K562 (cell line): ENCODE data around the gene ASB15. TPM values are rescaled to one million over a fixed set of nuclear protein-coding genes. Genes with fewer than 3 reads are reported as not detected.

Experiments used
- ATAC-seq: fragments of 200-7000 bp; cut with Tn5 transposase; 3 replicates; pipeline ENCODE4 v1.9.1; 2020; ENCODE audit warnings: moderate library complexity
- BruUV-seq: library from RNA; stranded (reverse); fragments of 400-500 nt; replicated peaks from 2 replicates; lab custom pipeline; 2021; lab: Mats Ljungman, UMichigan
- CTCF ChIA-PET: fragments of 300-600 bp; formaldehyde crosslinking; extraction: SDS; loops from one replicate; lab custom pipeline; 2021; ENCODE audit warnings: low intra/inter-chr PET ratio; lab: Yijun Ruan, JAX
- POLR2A ChIA-PET: fragments of 300-600, 350-650 bp; sonication (Branson Sonifier 250); formaldehyde crosslinking; extraction: SDS; loops from one replicate; lab custom pipeline; 2021; ENCODE audit warnings: antibody characterized with exemption, inconsistent platforms; lab: Yijun Ruan, JAX
- DNase-seq, 4 experiments: peaks; one replicate each; pipeline versions ENCODE4 v3.0.0 to v3.0.0-alpha.2; 2011 to 2018; ENCODE audit warnings: low spot score in 3 of 4, mixed read lengths in 3 of 4; ENCODE audit errors: extremely low read depth in 1 of 4
- FAIRE-seq: peaks from 2 replicates; lab custom pipeline; 2011; peaks lifted over from hg19 to GRCh38; lab: Jason Lieb, UNC
- H2AFZ ChIP-seq: 2 replicates; pipeline ENCODE4 v1.6.0; 2011; ENCODE audit warnings: low read depth, low read length, control low read depth, inconsistent platforms
- H3K27ac ChIP-seq: fragments of 200-600 bp; 3 replicates; pipeline ENCODE4 v1.8.0; 2011; ENCODE audit warnings: low read depth, mild to moderate bottlenecking, control low read depth, inconsistent platforms, low read length, moderate library complexity, mixed read lengths; ENCODE audit errors: extremely low read depth
- H3K27me3 ChIP-seq, 2 experiments: fragments of 300-600 bp in 1 of 2; 2 replicates in 1 of 2; 3 replicates in 1 of 2; pipeline versions ENCODE4 v1.6.0 to v1.8.0; 2011; ENCODE audit warnings: inconsistent platforms in 2 of 2, low read length in 2 of 2, mild to moderate bottlenecking in 1 of 2, mixed read lengths in 1 of 2, moderate library complexity in 1 of 2; ENCODE audit not compliant: control insufficient read depth in 2 of 2, insufficient read depth in 2 of 2
- H3K36me3 ChIP-seq: fragments of 300-600 bp; 3 replicates; pipeline ENCODE4 v1.8.0; 2011; ENCODE audit warnings: mild to moderate bottlenecking, low read length, inconsistent platforms; ENCODE audit not compliant: control insufficient read depth, insufficient read depth
- H3K4me1 ChIP-seq, 2 experiments: fragments of 200-600 bp in 1 of 2; replicated peaks in 1 of 2; 2 replicates in 1 of 2; 3 replicates in 1 of 2; pipeline versions ENCODE4 v1.5.1 to v1.8.0; 2011; ENCODE audit warnings: inconsistent platforms in 2 of 2, low read length in 2 of 2, mild to moderate bottlenecking in 1 of 2, mixed read lengths in 1 of 2, moderate library complexity in 1 of 2; ENCODE audit not compliant: control insufficient read depth in 2 of 2, insufficient read depth in 2 of 2
- H3K4me2 ChIP-seq: 2 replicates; pipeline ENCODE4 v1.6.1; 2011; ENCODE audit warnings: low read length, control low read depth, inconsistent platforms, mixed read lengths; ENCODE audit not compliant: insufficient read depth
- H3K4me3 ChIP-seq: fragments of 200-600 bp; sonication (generic), shearing (Covaris generic); 2 replicates; pipeline ENCODE4 v1.5.1; 2016; ENCODE audit warnings: control low read depth, inconsistent platforms
- H3K79me2 ChIP-seq: fragments of 200-600 bp; 3 replicates; pipeline ENCODE4 v1.8.0; 2011; ENCODE audit warnings: low read length, inconsistent platforms; ENCODE audit not compliant: control insufficient read depth, insufficient read depth
- H3K9ac ChIP-seq, 2 experiments: 2 replicates each; pipeline versions ENCODE4 v1.6.0 to v1.6.1; 2011; ENCODE audit warnings: low read depth in 2 of 2, low read length in 2 of 2, control low read depth in 1 of 2, inconsistent platforms in 1 of 2, mild to moderate bottlenecking in 1 of 2, mixed read lengths in 1 of 2; ENCODE audit not compliant: insufficient read depth in 1 of 2
- H3K9me1 ChIP-seq: one replicate; pipeline ENCODE4 v1.6.0; 2011; ENCODE audit warnings: inconsistent platforms, mild to moderate bottlenecking, low read length, moderate library complexity; ENCODE audit not compliant: control insufficient read depth, insufficient read depth
- H3K9me3 ChIP-seq: replicated peaks from 2 replicates; pipeline ENCODE4 v1.5.1; 2011; ENCODE audit warnings: low read depth, low read length, inconsistent platforms; ENCODE audit not compliant: control insufficient read depth, insufficient read depth
- H4K20me1 ChIP-seq: replicated peaks from 2 replicates; pipeline ENCODE4 v1.6.1; 2011; ENCODE audit warnings: low read length, inconsistent platforms, mixed read lengths; ENCODE audit not compliant: control insufficient read depth, insufficient read depth
- TFAP4 ChIP-seq: sonication (generic); formaldehyde crosslinking; IDR thresholded peaks from 2 replicates; pipeline ENCODE4 v1.8.0; 2022; ENCODE audit warnings: missing genetic modification reagents, mild to moderate bottlenecking, moderate library complexity, borderline replicate concordance
- ZKSCAN1 ChIP-seq: fragments of 150-350 bp; IDR thresholded peaks from 2 replicates; pipeline ENCODE4 v1.6.1; 2016; ENCODE audit warnings: low read depth, low read length
- WGBS: fragments of 100-300 bp; shearing (Covaris generic); methylation state at CpG from one replicate; pipeline ENCODE4 v1.1.6; 2016; ENCODE audit warnings: low coverage, mixed read lengths; ENCODE audit not compliant: insufficient coverage; ENCODE audit errors: missing lambda C conversion rate; 5-methylcytosine and 5-hydroxymethylcytosine counted together
- in situ Hi-C: fragments of 300-500 bp; cut with MboI; formaldehyde crosslinking; loops from 4 replicates; pipeline ENCODE4 v1.15.0; 2018; ENCODE audit warnings: inconsistent platforms, mixed read lengths
- intact Hi-C: fragments of 100-400 bp; cut with micrococcal nuclease; formaldehyde crosslinking; loops from 2 replicates; pipeline ENCODE4 v1.14.2; 2022
- polyA plus RNA-seq, 8 experiments: library from polyadenylated mRNA; depleted of rRNA in 4 of 8; stranded (reverse) in 5 of 8; unstranded in 3 of 8; fragments of >200 nt; fragmentation: Nextera tagmentation in 2 of 8; fragmentation: Illumina TruSeq in 1 of 8; extraction: Ambion mirVana in 2 of 8; extraction: Trizol in 1 of 8; gene quantifications; 2 replicates each; pipeline versions ENCODE4 v1.2.1 to v1.2.3, GENCODE V29; 2011 to 2014; ENCODE audit warnings: inconsistent platforms in 1 of 8, missing spikeins in 1 of 8
- total RNA-seq, 7 experiments: library from RNA; depleted of rRNA in 6 of 7; stranded (reverse); fragments of >200 nt in 6 of 7; fragmentation: Illumina TruSeq in 2 of 7; extraction: Trizol in 2 of 7; gene quantifications; 2 replicates each; pipeline versions ENCODE4 v1.2.1 to v1.2.3, GENCODE V29; 2011 to 2021; ENCODE audit warnings: low replicate concordance in 1 of 7

The ASB15 gene
- total and polyA plus RNA-seq, 9 of the 15 experiments (the other 6 are each of a cell fraction or from before 2014, with no cell fraction given), result 0.03 to 0.14 (median 0.04) TPM; not detected in 3

GRCh38 chr7:123687727-123688126 lies 86.1 kb downstream of the ASB15 start:
- H3K9me3 ChIP-seq, result no peaks in the 10 kb centered on the region
- H3K4me3 ChIP-seq, result no peak overlapping the region
- no TSS peak for BruUV-seq
- H3K79me2 ChIP-seq, result no peaks in the 10 kb centered on the region
- 96% methylated on average over 1 of the region's 1 CpG for WGBS
- ChIA-PET CTCF (no interaction called here), POLR2A (interaction anchor here (0.6 kb wide), 1 partner anchor 17 kb away, joined by 3 read pairs; no protein-coding TSS in a partner anchor)
- FAIRE-seq (no peak), DNase-seq (no peak), ATAC-seq (no peak)
- no peak overlapping the region for H2AFZ ChIP-seq
- H3K9me1 ChIP-seq, result no peaks in the 10 kb centered on the region
- H3K9ac ChIP-seq, result no peak overlapping the region
- H3K27me3 ChIP-seq, result no peaks in the 10 kb centered on the region
- peaks cover 90% of the 10 kb centered on the region for H3K36me3 ChIP-seq
- no peak overlapping the region for H3K27ac ChIP-seq
- intact Hi-C loops, result no loop called here
- in situ Hi-C loops, result no loop called here
- peaks cover 0 to 5% of the 10 kb centered on the region in 2 experiments; a peak in 1 of 5 replicates for H3K4me1 ChIP-seq
- H4K20me1 ChIP-seq, result no peaks in the 10 kb centered on the region
- no peak overlapping the region for H3K4me2 ChIP-seq
- TF ChIP-seq TFAP4 (CRISPR knock-in tag) (no peak), ZKSCAN1 (peak; percentile 94)

Other genes starting within 250 kb of the ASB15 start
- 0.98 and 1.3 TPM in 2 replicates for gene IQUB, start 67.2 kb upstream of the ASB15 start, total RNA-seq (2014; rRNA removed)
- 2.4 and 3.1 TPM in 2 replicates for gene IQUB, start 67.2 kb upstream of the ASB15 start, total RNA-seq (2014; rRNA removed; fragmentation: Illumina TruSeq; extraction: Trizol)
- 2.0 and 2.6 TPM in 2 replicates for gene IQUB, start 67.2 kb upstream of the ASB15 start, total RNA-seq (2015; rRNA removed; fragmentation: Illumina TruSeq; extraction: Trizol)
- gene IQUB, start 67.2 kb upstream of the ASB15 start, total RNA-seq (2021), result 1.1 and 1.9 TPM in 2 replicates
- gene IQUB, start 67.2 kb upstream of the ASB15 start, polyA plus RNA-seq (2011; rRNA removed), result 0.69 and 1.3 TPM in 2 replicates
- 1.4 and 1.6 TPM in 2 replicates for gene IQUB, start 67.2 kb upstream of the ASB15 start, polyA plus RNA-seq (2014; fragmentation: Illumina TruSeq; extraction: Trizol)
- gene IQUB, start 67.2 kb upstream of the ASB15 start, polyA plus RNA-seq (2014; fragmentation: Nextera tagmentation; extraction: Ambion mirVana), result 1 to 10 TPM; 1.3 to 1.7 TPM
- gene IQUB, start 67.2 kb upstream of the ASB15 start, polyA plus RNA-seq (2014; rRNA removed), result 0.58 and 0.62 TPM in 2 replicates
- 187 and 199 TPM in 2 replicates for gene NDUFA5, start 44.0 kb upstream of the ASB15 start, total RNA-seq (2014; rRNA removed)
- gene NDUFA5, start 44.0 kb upstream of the ASB15 start, total RNA-seq (2014; rRNA removed; fragmentation: Illumina TruSeq; extraction: Trizol), result 377 and 418 TPM in 2 replicates
- gene NDUFA5, start 44.0 kb upstream of the ASB15 start, total RNA-seq (2015; rRNA removed; fragmentation: Illumina TruSeq; extraction: Trizol), result 324 and 363 TPM in 2 replicates
- 244 and 267 TPM in 2 replicates for gene NDUFA5, start 44.0 kb upstream of the ASB15 start, total RNA-seq (2021)
- gene NDUFA5, start 44.0 kb upstream of the ASB15 start, polyA plus RNA-seq (2011; rRNA removed), result 85.5 and 155 TPM in 2 replicates
- 257 and 269 TPM in 2 replicates for gene NDUFA5, start 44.0 kb upstream of the ASB15 start, polyA plus RNA-seq (2014; fragmentation: Illumina TruSeq; extraction: Trizol)
- 100 to 1,000 TPM; 669 to 677 TPM for gene NDUFA5, start 44.0 kb upstream of the ASB15 start, polyA plus RNA-seq (2014; fragmentation: Nextera tagmentation; extraction: Ambion mirVana)
- 245 and 254 TPM in 2 replicates for gene NDUFA5, start 44.0 kb upstream of the ASB15 start, polyA plus RNA-seq (2014; rRNA removed)
- not detected in 2 replicates for gene LMOD2, start 54.0 kb downstream of the ASB15 start, total RNA-seq (2014; rRNA removed)
- not detected in 2 replicates for gene LMOD2, start 54.0 kb downstream of the ASB15 start, total RNA-seq (2014; rRNA removed; fragmentation: Illumina TruSeq; extraction: Trizol)
- gene LMOD2, start 54.0 kb downstream of the ASB15 start, total RNA-seq (2015; rRNA removed; fragmentation: Illumina TruSeq; extraction: Trizol), result not detected in 2 replicates
- gene LMOD2, start 54.0 kb downstream of the ASB15 start, total RNA-seq (2021), result 0.13 TPM in 1 of 2 replicates, not detected in the other
- gene LMOD2, start 54.0 kb downstream of the ASB15 start, polyA plus RNA-seq (2011; rRNA removed), result not detected in 2 replicates
- gene LMOD2, start 54.0 kb downstream of the ASB15 start, polyA plus RNA-seq (2014; fragmentation: Illumina TruSeq; extraction: Trizol), result not detected in 2 replicates
- gene LMOD2, start 54.0 kb downstream of the ASB15 start, polyA plus RNA-seq (2014; fragmentation: Nextera tagmentation; extraction: Ambion mirVana), result under 1 TPM in 1 of 2 experiments, not detected in 1; 0.04 TPM
- gene LMOD2, start 54.0 kb downstream of the ASB15 start, polyA plus RNA-seq (2014; rRNA removed), result not detected in 2 replicates
- 4.1 and 5.9 TPM in 2 replicates for gene WASL, start 147.2 kb downstream of the ASB15 start, total RNA-seq (2014; rRNA removed)
- 9.6 and 9.9 TPM in 2 replicates for gene WASL, start 147.2 kb downstream of the ASB15 start, total RNA-seq (2014; rRNA removed; fragmentation: Illumina TruSeq; extraction: Trizol)
- 8.5 and 8.7 TPM in 2 replicates for gene WASL, start 147.2 kb downstream of the ASB15 start, total RNA-seq (2015; rRNA removed; fragmentation: Illumina TruSeq; extraction: Trizol)
- gene WASL, start 147.2 kb downstream of the ASB15 start, total RNA-seq (2021), result 12.9 and 13.9 TPM in 2 replicates
- 5.6 and 8.3 TPM in 2 replicates for gene WASL, start 147.2 kb downstream of the ASB15 start, polyA plus RNA-seq (2011; rRNA removed)
- 10.2 and 10.9 TPM in 2 replicates for gene WASL, start 147.2 kb downstream of the ASB15 start, polyA plus RNA-seq (2014; fragmentation: Illumina TruSeq; extraction: Trizol)
- gene WASL, start 147.2 kb downstream of the ASB15 start, polyA plus RNA-seq (2014; fragmentation: Nextera tagmentation; extraction: Ambion mirVana), result 1 to 10 TPM; 3.2 to 4.4 TPM
- gene WASL, start 147.2 kb downstream of the ASB15 start, polyA plus RNA-seq (2014; rRNA removed), result 6.6 and 8.1 TPM in 2 replicates
- not detected in 2 replicates for gene HYAL4, start 243.3 kb downstream of the ASB15 start, total RNA-seq (2014; rRNA removed)
- not detected in 2 replicates for gene HYAL4, start 243.3 kb downstream of the ASB15 start, total RNA-seq (2014; rRNA removed; fragmentation: Illumina TruSeq; extraction: Trizol)
- not detected in 2 replicates for gene HYAL4, start 243.3 kb downstream of the ASB15 start, total RNA-seq (2015; rRNA removed; fragmentation: Illumina TruSeq; extraction: Trizol)
- gene HYAL4, start 243.3 kb downstream of the ASB15 start, total RNA-seq (2021), result not detected in 2 replicates
- not detected in 2 replicates for gene HYAL4, start 243.3 kb downstream of the ASB15 start, polyA plus RNA-seq (2011; rRNA removed)
- not detected in 2 replicates for gene HYAL4, start 243.3 kb downstream of the ASB15 start, polyA plus RNA-seq (2014; fragmentation: Illumina TruSeq; extraction: Trizol)
- not detected for gene HYAL4, start 243.3 kb downstream of the ASB15 start, polyA plus RNA-seq (2014; fragmentation: Nextera tagmentation; extraction: Ambion mirVana)
- not detected in 2 replicates for gene HYAL4, start 243.3 kb downstream of the ASB15 start, polyA plus RNA-seq (2014; rRNA removed)